ENCODE results near the gene ABCC4. TPM values are rescaled to one million over a fixed set of nuclear protein-coding genes. Genes with fewer than 3 reads are reported as not detected.

ABCC4 gene
- total RNA-seq, 4 donors from 2014 or later, result 5.1 to 51.2 (median 14.6) TPM

- Histone ChIP-seq H3K36me3 (no peaks in the 10 kb centered on the region), H3K27me3 (no peaks in the 10 kb centered on the region), H3K4me1 (no peaks in the 10 kb centered on the region), H3K27ac (no peak overlapping the region), H3K4me3 (no peak overlapping the region), H3K9me3 (no peaks in the 10 kb centered on the region)
- TF ChIP-seq POLR2AphosphoS5 (IDR thresholded peaks at IDR 0.05) (no peak), CTCF (IDR thresholded peaks at IDR 0.05) (no peak), EP300 (IDR thresholded peaks at IDR 0.05) (no peak), POLR2A (IDR thresholded peaks at IDR 0.05) (no peak)
- no peak for DNase-seq (ENCODE audit: low spot score in 2 of 2)
- WGBS, result 85% methylated on average over 1 of the region's 1 CpG
These were observed 46.9 kb downstream of the ABCC4 start for GRCh38 chr13:95254339-95254738.

- DNase-seq (ENCODE audit: low spot score in 2 of 2), result no peak
- no peak overlapping the region for H3K4me3 ChIP-seq
- H3K27ac ChIP-seq, result no peak overlapping the region
- no peak for TF ChIP-seq EP300 (IDR thresholded peaks at IDR 0.05)
- TF ChIP-seq POLR2A (IDR thresholded peaks at IDR 0.05), result no peak
- TF ChIP-seq POLR2AphosphoS5 (IDR thresholded peaks at IDR 0.05), result no peak
- TF ChIP-seq CTCF (IDR thresholded peaks at IDR 0.05), result no peak
- 96% methylated on average over 6 of the region's 6 CpGs for WGBS
- no peaks in the 10 kb centered on the region for H3K36me3 ChIP-seq
- H3K4me1 ChIP-seq, result no peaks in the 10 kb centered on the region
- H3K9me3 ChIP-seq, result no peaks in the 10 kb centered on the region
- H3K27me3 ChIP-seq, result no peaks in the 10 kb centered on the region
These were observed 48.2 kb downstream of the ABCC4 start for GRCh38 chr13:95253033-95253432.

GRCh38 chr13:95251641-95252040, 49.6 kb downstream of the ABCC4 start:
- no peak overlapping the region for H3K4me3 ChIP-seq
- TF ChIP-seq POLR2AphosphoS5 (IDR thresholded peaks at IDR 0.05) (no peak), EP300 (IDR thresholded peaks at IDR 0.05) (no peak), CTCF (IDR thresholded peaks at IDR 0.05) (no peak), POLR2A (IDR thresholded peaks at IDR 0.05) (no peak)
- H3K9me3 ChIP-seq, result no peaks in the 10 kb centered on the region
- DNase-seq (ENCODE audit: low spot score in 2 of 2), result no peak
- H3K4me1 ChIP-seq, result no peaks in the 10 kb centered on the region
- no peaks in the 10 kb centered on the region for H3K27me3 ChIP-seq
- WGBS, result 96% methylated on average over 5 of the region's 5 CpGs
- no peaks in the 10 kb centered on the region for H3K36me3 ChIP-seq
- H3K27ac ChIP-seq, result no peak overlapping the region

- Histone ChIP-seq H3K27ac (no peak overlapping the region), H3K36me3 (no peaks in the 10 kb centered on the region), H3K9me3 (no peaks in the 10 kb centered on the region), H3K4me3 (no peak overlapping the region), H3K27me3 (no peaks in the 10 kb centered on the region), H3K4me1 (no peaks in the 10 kb centered on the region)
- no peak for DNase-seq (ENCODE audit: low spot score in 2 of 2)
- TF ChIP-seq POLR2A (IDR thresholded peaks at IDR 0.05) (no peak), CTCF (IDR thresholded peaks at IDR 0.05) (no peak), POLR2AphosphoS5 (IDR thresholded peaks at IDR 0.05) (no peak), EP300 (IDR thresholded peaks at IDR 0.05) (no peak)
- WGBS, result 100% methylated on average over 1 of the region's 1 CpG
These were observed 50.3 kb downstream of the ABCC4 start for GRCh38 chr13:95250961-95251360.

- no peaks in the 10 kb centered on the region for H3K27me3 ChIP-seq
- H3K9me3 ChIP-seq, result no peaks in the 10 kb centered on the region
- H3K4me3 ChIP-seq, result no peak overlapping the region
- H3K4me1 ChIP-seq, result no peaks in the 10 kb centered on the region
- no peak for TF ChIP-seq CTCF (IDR thresholded peaks at IDR 0.05)
- TF ChIP-seq EP300 (IDR thresholded peaks at IDR 0.05), result no peak
- TF ChIP-seq POLR2AphosphoS5 (IDR thresholded peaks at IDR 0.05), result no peak
- TF ChIP-seq POLR2A (IDR thresholded peaks at IDR 0.05), result no peak
- 96% methylated on average over 2 of the region's 2 CpGs for WGBS
- H3K27ac ChIP-seq, result no peak overlapping the region
- DNase-seq (ENCODE audit: low spot score in 2 of 2), result no peak
- H3K36me3 ChIP-seq, result no peaks in the 10 kb centered on the region
These were observed 52.3 kb downstream of the ABCC4 start for GRCh38 chr13:95248953-95249352.

Measured in suprapubic skin (tissue), 4 donors.